ENCODE results near the gene FAM3B.

Gene FAM3B

GRCh38 chr21:41363370-41364270, 47.0 kb downstream of the FAM3B start:
- Histone ChIP-seq H3K4me1 (ENCODE audit: control insufficient read depth, insufficient read depth, low read length) (no peaks in the 10 kb centered on the region), H3K27ac (ENCODE audit: extremely low read depth, low read depth, low read length) (no peak overlapping the region), H3K4me3 (ENCODE audit: low read depth, low read length) (no peak overlapping the region), H3K9me3 (ENCODE audit: control insufficient read depth, insufficient read depth, low read depth, low read length) (no peaks in the 10 kb centered on the region), H3K36me3 (ENCODE audit: control insufficient read depth in 2 of 2, insufficient read depth in 1 of 2, low read length in 2 of 2) (no peaks in the 10 kb centered on the region)
- TF ChIP-seq ZNF600 (tag by site-specific recombination; IDR thresholded peaks at IDR 0.05) = no peak
- TF ChIP-seq ZNF292 (tag by site-specific recombination; IDR thresholded peaks at IDR 0.05; ENCODE audit: borderline replicate concordance, low read depth) = no peak
- TF ChIP-seq ZNF449 (tag by site-specific recombination; IDR thresholded peaks at IDR 0.05) = no peak
- TF ChIP-seq KLF7 (tag by site-specific recombination; IDR thresholded peaks at IDR 0.05; ENCODE audit: borderline replicate concordance) = no peak
- TF ChIP-seq SP7 (tag by site-specific recombination; IDR thresholded peaks at IDR 0.05) = no peak
- TF ChIP-seq ZNF707 (tag by site-specific recombination; IDR thresholded peaks at IDR 0.05) = no peak
- ChIA-PET CTCF (interaction anchor here (0.7 kb wide), 1 partner anchor 653 kb away, joined by 3 read pairs; no protein-coding TSS in a partner anchor), POLR2A (no interaction called here)

- Histone ChIP-seq H3K36me3 (ENCODE audit: control insufficient read depth in 2 of 2, insufficient read depth in 1 of 2, low read length in 2 of 2) (no peaks in the 10 kb centered on the region), H3K9me3 (ENCODE audit: control insufficient read depth, insufficient read depth, low read depth, low read length) (no peaks in the 10 kb centered on the region), H3K4me3 (ENCODE audit: low read depth, low read length) (no peak overlapping the region), H3K27ac (ENCODE audit: extremely low read depth, low read depth, low read length) (no peak overlapping the region), H3K4me1 (ENCODE audit: control insufficient read depth, insufficient read depth, low read length) (no peaks in the 10 kb centered on the region)
- POLR2A ChIA-PET = no interaction called here
- TF ChIP-seq ZNF521 (tag by site-specific recombination; IDR thresholded peaks at IDR 0.05) (no peak), ZNF23 (tag by site-specific recombination; IDR thresholded peaks at IDR 0.05; ENCODE audit: borderline replicate concordance) (no peak), ZNF549 (tag by site-specific recombination; IDR thresholded peaks at IDR 0.05) (no peak), ZSCAN16 (tag by site-specific recombination; IDR thresholded peaks at IDR 0.05) (no peak), EGR2 (tag by site-specific recombination; IDR thresholded peaks at IDR 0.05; ENCODE audit: low read depth) (no peak), SP3 (tag by site-specific recombination; IDR thresholded peaks at IDR 0.05) (no peak), ZNF600 (tag by site-specific recombination; IDR thresholded peaks at IDR 0.05) (no peak), ZNF112 (tag by site-specific recombination; IDR thresholded peaks at IDR 0.05) (no peak)
- CTCF ChIA-PET = interaction anchor here (0.7 to 1.1 kb wide), 2 partner anchors 452 to 653 kb away, joined by 3 to 4 read pairs; no protein-coding TSS in a partner anchor
These were observed 47.7 kb downstream of the FAM3B start for GRCh38 chr21:41364308-41364707.

- no peaks in the 10 kb centered on the region for H3K4me1 ChIP-seq (ENCODE audit: control insufficient read depth, insufficient read depth, low read length)
- H3K4me3 ChIP-seq (ENCODE audit: low read depth, low read length) = no peak overlapping the region
- TF ChIP-seq ZNF146 (tag by site-specific recombination; IDR thresholded peaks at IDR 0.05) (peak; percentile 98), ZNF37A (tag by site-specific recombination; IDR thresholded peaks at IDR 0.05) (no peak), ZNF280C (tag by site-specific recombination; IDR thresholded peaks at IDR 0.05) (no peak), ZNF544 (tag by site-specific recombination; IDR thresholded peaks at IDR 0.05) (no peak), PRDM1 (tag by site-specific recombination; IDR thresholded peaks at IDR 0.05) (no peak)
- POLR2A ChIA-PET = no interaction called here
- no peaks in the 10 kb centered on the region for H3K9me3 ChIP-seq (ENCODE audit: control insufficient read depth, insufficient read depth, low read depth, low read length)
- no peak overlapping the region for H3K27ac ChIP-seq (ENCODE audit: extremely low read depth, low read depth, low read length)
- CTCF ChIA-PET = interaction anchor here (1.1 kb wide), 1 partner anchor 451 kb away, joined by 4 read pairs; no protein-coding TSS in a partner anchor
- H3K36me3 ChIP-seq (ENCODE audit: control insufficient read depth in 2 of 2, insufficient read depth in 1 of 2, low read length in 2 of 2) = no peaks in the 10 kb centered on the region
These were observed 48.9 kb downstream of the FAM3B start for GRCh38 chr21:41365377-41366107.

All from HEK293 (cell line).